H9 (cell line): Measurements from ENCODE around the gene LAMTOR5. TPM values are rescaled to one million over a fixed set of nuclear protein-coding genes. Genes with fewer than 3 reads are reported as not detected.

Experiments used
- DNase-seq: peaks from one replicate; pipeline ENCODE4 v3.0.0-alpha.2; 2017
- H2AFZ ChIP-seq: one replicate; pipeline ENCODE4 v1.6.1; 2013; ENCODE audit warnings: mild to moderate bottlenecking, low read length, control low read depth, moderate library complexity
- H2AK5ac ChIP-seq: 2 replicates; pipeline ENCODE4 v1.6.1; 2013; ENCODE audit warnings: low read length, control low read depth, mixed read lengths; ENCODE audit not compliant: insufficient read length
- H2BK120ac ChIP-seq: one replicate; pipeline ENCODE4 v1.6.1; 2013; ENCODE audit warnings: low read depth, mild to moderate bottlenecking, low read length, control low read depth, inconsistent platforms; ENCODE audit not compliant: poor library complexity, severe bottlenecking
- H2BK12ac ChIP-seq: 2 replicates; pipeline ENCODE4 v1.6.1; 2013; ENCODE audit warnings: low read length, control low read depth, mixed read lengths, low read depth; ENCODE audit not compliant: insufficient read length
- H2BK15ac ChIP-seq: 2 replicates; pipeline ENCODE4 v1.6.1; 2013; ENCODE audit warnings: low read depth, low read length, control low read depth
- H2BK20ac ChIP-seq: one replicate; pipeline ENCODE4 v1.6.1; 2013; ENCODE audit warnings: low read depth, mild to moderate bottlenecking, low read length, control low read depth, inconsistent platforms; ENCODE audit not compliant: poor library complexity, severe bottlenecking
- H2BK5ac ChIP-seq: 2 replicates; pipeline ENCODE4 v1.6.1; 2013; ENCODE audit warnings: low read length, control low read depth, mixed read lengths; ENCODE audit not compliant: insufficient read length
- H3K14ac ChIP-seq: 2 replicates; pipeline ENCODE4 v1.6.1; 2013; ENCODE audit warnings: low read length, control low read depth; ENCODE audit not compliant: insufficient read depth
- H3K18ac ChIP-seq: 2 replicates; pipeline ENCODE4 v1.6.1; 2013; ENCODE audit warnings: low read depth, mild to moderate bottlenecking, mixed read lengths, low read length, control low read depth; ENCODE audit not compliant: insufficient read length
- H3K23ac ChIP-seq: 2 replicates; pipeline ENCODE4 v1.6.1; 2013; ENCODE audit warnings: low read length, control low read depth, mixed read lengths, low read depth; ENCODE audit not compliant: insufficient read length
- H3K23me2 ChIP-seq: 2 replicates; pipeline ENCODE4 v1.6.1; 2013; ENCODE audit warnings: low read depth, mild to moderate bottlenecking, mixed read lengths, low read length, control low read depth; ENCODE audit not compliant: insufficient read length, poor library complexity, severe bottlenecking
- H3K27ac ChIP-seq: 2 replicates; pipeline ENCODE4 v1.5.1; 2013; ENCODE audit warnings: low read length, control low read depth, mixed read lengths, low read depth; ENCODE audit not compliant: insufficient read length
- H3K27me3 ChIP-seq: 2 replicates; pipeline ENCODE4 v1.6.1; 2013; ENCODE audit warnings: low read length, control low read depth, inconsistent platforms; ENCODE audit not compliant: insufficient read depth
- H3K4ac ChIP-seq: 2 replicates; pipeline ENCODE4 v1.6.1; 2013; ENCODE audit warnings: low read depth, mild to moderate bottlenecking, control low read depth, inconsistent platforms, low read length, moderate library complexity
- H3K4me1 ChIP-seq: 2 replicates; pipeline ENCODE4 v1.6.1; 2013; ENCODE audit warnings: low read length, control low read depth, inconsistent platforms; ENCODE audit not compliant: insufficient read depth
- H3K4me2 ChIP-seq: 2 replicates; pipeline ENCODE4 v1.6.1; 2013; ENCODE audit warnings: low read length, control low read depth, mixed read lengths; ENCODE audit not compliant: insufficient read length, insufficient read depth
- H3K56ac ChIP-seq: 2 replicates; pipeline ENCODE4 v1.6.1; 2013; ENCODE audit warnings: low read depth, mild to moderate bottlenecking, mixed read lengths, low read length, control low read depth; ENCODE audit not compliant: insufficient read length
- H3K79me1 ChIP-seq: 2 replicates; pipeline ENCODE4 v1.6.1; 2013; ENCODE audit warnings: low read depth, mild to moderate bottlenecking, moderate library complexity, low read length, control low read depth, inconsistent platforms; ENCODE audit not compliant: insufficient read depth, poor library complexity, severe bottlenecking
- H3K79me2 ChIP-seq: 2 replicates; pipeline ENCODE4 v1.6.1; 2013; ENCODE audit warnings: low read length, control low read depth, inconsistent platforms; ENCODE audit not compliant: insufficient read depth
- H3K9ac ChIP-seq: 2 replicates; pipeline ENCODE4 v1.6.1; 2013; ENCODE audit warnings: low read length, control low read depth, mixed read lengths; ENCODE audit not compliant: insufficient read length; ENCODE audit errors: extremely low read depth
- H3K9me3 ChIP-seq: one replicate; pipeline ENCODE4 v1.6.1; 2013; ENCODE audit warnings: low read depth, low read length, inconsistent platforms; ENCODE audit not compliant: control insufficient read depth
- H3T11ph ChIP-seq: one replicate; pipeline ENCODE4 v1.6.1; 2013; ENCODE audit warnings: mild to moderate bottlenecking, low read length, control low read depth, inconsistent platforms
- H4K20me1 ChIP-seq: one replicate; pipeline ENCODE4 v1.6.1; 2013; ENCODE audit not compliant: control insufficient read depth, insufficient read length, insufficient read depth
- H4K5ac ChIP-seq: 2 replicates; pipeline ENCODE4 v1.6.1; 2013; ENCODE audit warnings: low read depth, mild to moderate bottlenecking, mixed read lengths, low read length, control low read depth; ENCODE audit not compliant: insufficient read length
- H4K8ac ChIP-seq: replicated peaks from 2 replicates; pipeline ENCODE4 v1.6.1; 2013; ENCODE audit warnings: low read length, control low read depth, mixed read lengths, low read depth; ENCODE audit not compliant: insufficient read length
- H4K91ac ChIP-seq: 2 replicates; pipeline ENCODE4 v1.6.1; 2013; ENCODE audit warnings: low read depth, mild to moderate bottlenecking, moderate library complexity, mixed read lengths, low read length, control low read depth; ENCODE audit not compliant: insufficient read length
- H3K27ac Mint-ChIP-seq, 3 experiments: 2 replicates in 2 of 3; 3 replicates in 1 of 3; pipeline ENCODE4 v1.8.0; 2020 to 2021; ENCODE audit warnings: mixed read lengths in 3 of 3, mild to moderate bottlenecking in 1 of 3, moderate library complexity in 1 of 3
- H3K27me3 Mint-ChIP-seq: 2 replicates; pipeline ENCODE4 v1.8.0; 2021; ENCODE audit warnings: low read depth, mild to moderate bottlenecking, moderate library complexity, mixed read lengths
- H3K36me3 Mint-ChIP-seq, 3 experiments: 2 replicates in 2 of 3; 3 replicates in 1 of 3; pipeline ENCODE4 v1.8.0; 2020 to 2021; ENCODE audit warnings: low read depth in 3 of 3, mixed read lengths in 3 of 3; ENCODE audit not compliant: insufficient read depth in 1 of 3
- H3K4me1 Mint-ChIP-seq, 2 experiments: 2 replicates each; pipeline ENCODE4 v1.8.0; 2020; ENCODE audit warnings: mixed read lengths in 2 of 2
- H3K4me3 Mint-ChIP-seq, 2 experiments: 2 replicates in 1 of 2; 3 replicates in 1 of 2; pipeline ENCODE4 v1.8.0; 2020 to 2021; ENCODE audit warnings: mild to moderate bottlenecking in 2 of 2, mixed read lengths in 2 of 2, moderate library complexity in 1 of 2
- H3K9me3 Mint-ChIP-seq, 2 experiments: 2 replicates in 1 of 2; 3 replicates in 1 of 2; pipeline ENCODE4 v1.8.0; 2020; ENCODE audit warnings: mild to moderate bottlenecking in 2 of 2, mixed read lengths in 2 of 2, moderate library complexity in 1 of 2
- CTCF ChIP-seq: fragments of 200-600 bp; sonication (generic); conservative IDR thresholded peaks from 3 replicates; pipeline ENCODE4 v1.8.0; 2021; ENCODE audit warnings: antibody characterized with exemption, mild to moderate bottlenecking
- WGBS: extraction: QIAGEN DNeasy Blood & Tissue Kit; methylation state at CpG from one replicate; pipeline ENCODE4 v1.1.7; 2013; ENCODE audit warnings: missing lambda C conversion rate, low lambda C conversion rate, mixed read lengths; ENCODE audit not compliant: insufficient read length; ENCODE audit errors: extremely low coverage; 5-methylcytosine and 5-hydroxymethylcytosine counted together
- total RNA-seq: library from RNA; stranded (reverse); gene quantifications from 2 replicates; pipeline ENCODE4 v1.2.1, GENCODE V29; 2021

LAMTOR5 gene
- total RNA-seq, 1 experiment from 2014 or later, result 108 TPM

- H3K4me1 Mint-ChIP-seq, result peaks cover 13 to 16% of the 10 kb centered on the region in 2 experiments
- H3K27ac ChIP-seq, result no peak overlapping the region
- H4K91ac ChIP-seq, result no peak overlapping the region
- H3K36me3 Mint-ChIP-seq, result peaks cover 3 to 5% (median 4%) of the 10 kb centered on the region in 3 experiments; a peak in 5 of 7 replicates
- peaks cover 5% of the 10 kb centered on the region for H3K9me3 ChIP-seq
- no peak overlapping the region for H4K8ac ChIP-seq
- H3K9me3 Mint-ChIP-seq, result peaks cover 4 to 9% of the 10 kb centered on the region in 2 experiments; a peak in 3 of 5 replicates
- H4K5ac ChIP-seq, result no peak overlapping the region
- no peak overlapping the region for H3K56ac ChIP-seq
- H4K20me1 ChIP-seq, result no peaks in the 10 kb centered on the region
- no peaks in the 10 kb centered on the region for H3K79me2 ChIP-seq
- H2BK20ac ChIP-seq, result no peak overlapping the region
- H3K4me3 Mint-ChIP-seq, result no peak overlapping the region
- H3K4me2 ChIP-seq, result no peak overlapping the region
- H3K23me2 ChIP-seq, result no peaks in the 10 kb centered on the region
- no peak overlapping the region for H3K9ac ChIP-seq
- no peak overlapping the region for H3K23ac ChIP-seq
- H3K27me3 ChIP-seq, result no peaks in the 10 kb centered on the region
- no peak overlapping the region for H2BK5ac ChIP-seq
- 0 out of 2 replicates have a peak, but pooled peaks cover 4% of the 10 kb centered on the region for H3K4me1 ChIP-seq
- no peak overlapping the region for H3K27ac Mint-ChIP-seq
- H2BK12ac ChIP-seq, result no peak overlapping the region
- H3K14ac ChIP-seq, result no peak overlapping the region
- H3K18ac ChIP-seq, result no peak overlapping the region
- no peak overlapping the region for H2AFZ ChIP-seq
- H3K79me1 ChIP-seq, result no peaks in the 10 kb centered on the region
- no peak overlapping the region for H2BK120ac ChIP-seq
- peaks cover 2% of the 10 kb centered on the region; the same call in 1 of the 2 replicates for H3K27me3 Mint-ChIP-seq
- H2AK5ac ChIP-seq, result no peak overlapping the region
- no peak overlapping the region for H2BK15ac ChIP-seq
- H3T11ph ChIP-seq, result no peak overlapping the region
- WGBS, result no CpG with 5 or more reads among the region's 2 CpGs
- no peak for TF ChIP-seq CTCF
- no peak overlapping the region for H3K4ac ChIP-seq
- DNase-seq, result no peak
These were observed 13.6 kb upstream of the LAMTOR5 start for GRCh38 chr1:110420874-110421793.
